HL-60/S4 treated with retinoic acid at 250 ng/mL for 4 days and 3 days (cell line): Measurements from ENCODE around the gene ABHD1.
"Not testable (repeated sequence)": the region's sequence is repeated elsewhere in the genome, so short reads cannot be mapped to it uniquely, and the experiment has no call there.

ENCODE experiments used
- in situ Hi-C: fragments of 300-500 bp; cut with MboI; formaldehyde crosslinking; loops from 2 replicates; pipeline ENCODE4 v1.7.0; 2022; ENCODE audit warnings: low sequenced_read_pairs

The ABHD1 gene

GRCh38 chr2:27123302-27124150 lies at the start of gene ABHD1:
Gene ABHD1, plus strand, starts transcription at chr2:27123815. Its CDS starts 134 bp downstream, at chr2:27123949.
- in situ Hi-C loops, result loop anchor here (25.0 kb wide), 1 partner anchor 164 kb away; the partner anchor contains the start of genes DNAJC5G and TRIM54

- in situ Hi-C loops, result no loop called here
Measured at GRCh38 chr2:27074738-27075565, 48.7 kb upstream of the ABHD1 start.

GRCh38 chr2:27075566-27075871 lies 48.1 kb upstream of the ABHD1 start:
- in situ Hi-C loops, result not testable (repeated sequence)

- in situ Hi-C loops, result no loop called here
Measured at GRCh38 chr2:27076323-27076722, 47.3 kb upstream of the ABHD1 start.

GRCh38 chr2:27077231-27077630 lies 46.4 kb upstream of the ABHD1 start:
- in situ Hi-C loops, result no loop called here

GRCh38 chr2:27078267-27079194 lies 45.1 kb upstream of the ABHD1 start, which contains the start of gene EMILIN1:
Gene EMILIN1, plus strand, starts transcription at chr2:27078615. Its CDS starts 451 bp downstream, at chr2:27079066.
- in situ Hi-C loops, result no loop called here

- in situ Hi-C loops, result no loop called here
Measured at GRCh38 chr2:27079233-27080139, 44.1 kb upstream of the ABHD1 start.

GRCh38 chr2:27080140-27080469 lies 43.5 kb upstream of the ABHD1 start:
- in situ Hi-C loops, result no loop called here

- in situ Hi-C loops, result no loop called here
Measured at GRCh38 chr2:27080603-27080936, 43.0 kb upstream of the ABHD1 start.

GRCh38 chr2:27081984-27082772 lies 41.4 kb upstream of the ABHD1 start:
- in situ Hi-C loops, result no loop called here

- in situ Hi-C loops, result no loop called here
Measured at GRCh38 chr2:27082773-27083409, 40.7 kb upstream of the ABHD1 start.

- in situ Hi-C loops, result no loop called here
Measured at GRCh38 chr2:27083410-27084296, 40.0 kb upstream of the ABHD1 start.

GRCh38 chr2:27084297-27085061 lies 39.1 kb upstream of the ABHD1 start:
- in situ Hi-C loops, result no loop called here

- in situ Hi-C loops, result no loop called here
Measured at GRCh38 chr2:27085062-27085672, 38.4 kb upstream of the ABHD1 start.

- in situ Hi-C loops, result no loop called here
Measured at GRCh38 chr2:27085673-27086089, 37.9 kb upstream of the ABHD1 start.

GRCh38 chr2:27086090-27086723 lies 37.4 kb upstream of the ABHD1 start:
- in situ Hi-C loops, result no loop called here
